Ishikawa (cell line): ENCODE measurements around the gene KCNK16.

Source experiments
- CEBPB ChIP-seq: IDR thresholded peaks from 2 replicates; pipeline ENCODE4 v1.6.1; 2012
- CREB1 ChIP-seq: IDR thresholded peaks from 2 replicates; pipeline ENCODE4 v1.6.1; 2012; ENCODE audit warnings: low read depth
- EGR1 ChIP-seq: IDR thresholded peaks from 2 replicates; pipeline ENCODE4 v1.6.1; 2012
- EP300 ChIP-seq: IDR thresholded peaks from 2 replicates; pipeline ENCODE4 v1.6.1; 2012; ENCODE audit warnings: borderline replicate concordance
- MAX ChIP-seq: IDR thresholded peaks from 2 replicates; pipeline ENCODE4 v1.6.1; 2012
- NFIC ChIP-seq: IDR thresholded peaks from 2 replicates; pipeline ENCODE4 v1.6.1; 2012
- RAD21 ChIP-seq: IDR thresholded peaks from 2 replicates; pipeline ENCODE4 v1.6.1; 2012; ENCODE audit warnings: low read depth
- TAF1 ChIP-seq: IDR thresholded peaks from 2 replicates; pipeline ENCODE4 v1.6.1; 2012; ENCODE audit warnings: low read depth, mild to moderate bottlenecking
- TEAD4 ChIP-seq: IDR thresholded peaks from 2 replicates; pipeline ENCODE4 v1.6.1; 2012
- USF1 ChIP-seq: IDR thresholded peaks from 2 replicates; pipeline ENCODE4 v1.6.1; 2012
- YY1 ChIP-seq: IDR thresholded peaks from 2 replicates; pipeline ENCODE4 v1.6.1; 2012; ENCODE audit warnings: low read depth
- ZBTB7A ChIP-seq: IDR thresholded peaks from 2 replicates; pipeline ENCODE4 v1.6.1; 2012; ENCODE audit warnings: low read depth

- TF ChIP-seq EP300 = no peak
- TF ChIP-seq MAX = no peak
- TF ChIP-seq ZBTB7A = no peak
- no peak for TF ChIP-seq TAF1
- no peak for TF ChIP-seq RAD21
- TF ChIP-seq NFIC = no peak
- no peak for TF ChIP-seq YY1
- TF ChIP-seq USF1 = no peak
- TF ChIP-seq CEBPB = no peak
- no peak for TF ChIP-seq TEAD4
- TF ChIP-seq EGR1 = no peak
- TF ChIP-seq CREB1 = no peak
Observed at GRCh38 chr6:39357998-39358686, 35.6 kb upstream of the KCNK16 start.
